Skin epidermis (tissue), 12 donors: ENCODE results near the gene LGALS7.
"Not testable (repeated sequence)": the region's sequence is repeated elsewhere in the genome, so short reads cannot be mapped to it uniquely, and the experiment has no call there.

Experiments
- H3K27ac ChIP-seq, 21 experiments: fragments of 200-600 bp; sonication (generic) in 11 of 21; one replicate each; pipeline ENCODE4 v1.5.0; 2020; ENCODE audit warnings: mild to moderate bottlenecking in 3 of 21, inconsistent platforms in 2 of 21, moderate library complexity in 2 of 21
- H3K4me3 ChIP-seq, 7 experiments: fragments of 200-600 bp; sonication (generic) in 2 of 7; one replicate each; pipeline ENCODE4 v1.5.0; 2020; ENCODE audit warnings: inconsistent platforms in 2 of 7, mild to moderate bottlenecking in 2 of 7, moderate library complexity in 1 of 7

LGALS7 gene

GRCh38 chr19:38801359-38802095 lies 28.2 kb upstream of the LGALS7 start:
- Histone ChIP-seq H3K27ac (no peak overlapping the region), H3K4me3 (no peak overlapping the region)

GRCh38 chr19:38800577-38801347 lies 27.4 kb upstream of the LGALS7 start:
- Histone ChIP-seq H3K4me3 (no peak overlapping the region), H3K27ac (no peak overlapping the region)

GRCh38 chr19:38799104-38799503 lies 25.8 kb upstream of the LGALS7 start:
- Histone ChIP-seq H3K27ac (peak overlapping the region in 5 of 21 experiments; percentile 9 to 66 (median 48)), H3K4me3 (no peak overlapping the region)

GRCh38 chr19:38797781-38798180 lies 24.5 kb upstream of the LGALS7 start:
- H3K4me3 ChIP-seq: peak overlapping the region in 2 of 7 experiments; percentile 17 to 26
- peak overlapping the region in 4 of 21 experiments; percentile 44 to 57 (median 54) for H3K27ac ChIP-seq

- no peak overlapping the region for H3K4me3 ChIP-seq
- H3K27ac ChIP-seq: no peak overlapping the region
These were observed 22.8 kb upstream of the LGALS7 start for GRCh38 chr19:38796154-38796553.

GRCh38 chr19:38795549-38795948 lies 22.2 kb upstream of the LGALS7 start:
- no peak overlapping the region for H3K4me3 ChIP-seq
- H3K27ac ChIP-seq: no peak overlapping the region

- Histone ChIP-seq H3K27ac (peak overlapping the region in 8 of 21 experiments; percentile 3 to 90 (median 64)), H3K4me3 (no peak overlapping the region)
These were observed 20.4 kb upstream of the LGALS7 start for GRCh38 chr19:38793671-38794070.

- H3K4me3 ChIP-seq: no peak overlapping the region
- peak overlapping the region in 16 of 21 experiments; percentile 56 to 90 (median 84) for H3K27ac ChIP-seq
These were observed 19.9 kb upstream of the LGALS7 start for GRCh38 chr19:38793177-38793576.

- Histone ChIP-seq H3K4me3 (peak overlapping the region; percentile 17 to 34 (median 26)), H3K27ac (peak overlapping the region; percentile 13 to 90 (median 82))
These were observed 19.2 kb upstream of the LGALS7 start for GRCh38 chr19:38792250-38793111.

- H3K27ac ChIP-seq: peak overlapping the region in 3 of 21 experiments; percentile 62 to 75 (median 71)
- H3K4me3 ChIP-seq: peak overlapping the region in 3 of 7 experiments; percentile 10 to 25 (median 22)
These were observed 18.2 kb upstream of the LGALS7 start for GRCh38 chr19:38791451-38792064.

- peak overlapping the region in 4 of 7 experiments; percentile 15 to 34 (median 22) for H3K4me3 ChIP-seq
- H3K27ac ChIP-seq: peak overlapping the region in 17 of 21 experiments; percentile 31 to 82 (median 67)
These were observed 17.4 kb upstream of the LGALS7 start for GRCh38 chr19:38790507-38791403.

- peak within 1 kb of the TSS in 5 of 7 experiments; percentile 15 to 34 (median 18) for H3K4me3 ChIP-seq
- peak within 1 kb of the TSS in 19 of 21 experiments; percentile 31 to 95 (median 80) for H3K27ac ChIP-seq
These were observed 15.3 kb upstream of the LGALS7 start, which contains the start of gene LGALS7B for GRCh38 chr19:38788478-38789243. Gene LGALS7B, plus strand, starts transcription at chr19:38789200. Its CDS starts 27 bp downstream, at chr19:38789227.

- Histone ChIP-seq H3K27ac (peak overlapping the region in 12 of 21 experiments; percentile 0 to 80 (median 48)), H3K4me3 (no peak overlapping the region)
These were observed 13.4 kb upstream of the LGALS7 start for GRCh38 chr19:38786572-38787265.

GRCh38 chr19:38786061-38786460 lies 12.7 kb upstream of the LGALS7 start:
- H3K27ac ChIP-seq: peak overlapping the region in 1 of 21 experiments; percentile 9
- not testable (repeated sequence) for H3K4me3 ChIP-seq

- Histone ChIP-seq H3K27ac (no peak overlapping the region), H3K4me3 (no peak overlapping the region)
These were observed 11.9 kb upstream of the LGALS7 start for GRCh38 chr19:38785187-38785699.

GRCh38 chr19:38784224-38784623 lies 10.9 kb upstream of the LGALS7 start:
- H3K27ac ChIP-seq: no peak overlapping the region
- no peak overlapping the region for H3K4me3 ChIP-seq

GRCh38 chr19:38782212-38782611 lies 8.9 kb upstream of the LGALS7 start:
- not testable (repeated sequence) for H3K27ac ChIP-seq, H3K4me3 ChIP-seq
